Diencephalon (tissue), 1 donor: Measurements from ENCODE around the gene PSMA5. TPM values are rescaled to one million over a fixed set of nuclear protein-coding genes. Genes with fewer than 3 reads are reported as not detected.

ENCODE experiments used
- total RNA-seq: library from RNA; depleted of rRNA; stranded (reverse); fragments of >200 nt; gene quantifications from one replicate; pipeline ENCODE4 v1.2.3, GENCODE V29; 2014

The PSMA5 gene
- total RNA-seq, result 42.9 TPM

DNA sequence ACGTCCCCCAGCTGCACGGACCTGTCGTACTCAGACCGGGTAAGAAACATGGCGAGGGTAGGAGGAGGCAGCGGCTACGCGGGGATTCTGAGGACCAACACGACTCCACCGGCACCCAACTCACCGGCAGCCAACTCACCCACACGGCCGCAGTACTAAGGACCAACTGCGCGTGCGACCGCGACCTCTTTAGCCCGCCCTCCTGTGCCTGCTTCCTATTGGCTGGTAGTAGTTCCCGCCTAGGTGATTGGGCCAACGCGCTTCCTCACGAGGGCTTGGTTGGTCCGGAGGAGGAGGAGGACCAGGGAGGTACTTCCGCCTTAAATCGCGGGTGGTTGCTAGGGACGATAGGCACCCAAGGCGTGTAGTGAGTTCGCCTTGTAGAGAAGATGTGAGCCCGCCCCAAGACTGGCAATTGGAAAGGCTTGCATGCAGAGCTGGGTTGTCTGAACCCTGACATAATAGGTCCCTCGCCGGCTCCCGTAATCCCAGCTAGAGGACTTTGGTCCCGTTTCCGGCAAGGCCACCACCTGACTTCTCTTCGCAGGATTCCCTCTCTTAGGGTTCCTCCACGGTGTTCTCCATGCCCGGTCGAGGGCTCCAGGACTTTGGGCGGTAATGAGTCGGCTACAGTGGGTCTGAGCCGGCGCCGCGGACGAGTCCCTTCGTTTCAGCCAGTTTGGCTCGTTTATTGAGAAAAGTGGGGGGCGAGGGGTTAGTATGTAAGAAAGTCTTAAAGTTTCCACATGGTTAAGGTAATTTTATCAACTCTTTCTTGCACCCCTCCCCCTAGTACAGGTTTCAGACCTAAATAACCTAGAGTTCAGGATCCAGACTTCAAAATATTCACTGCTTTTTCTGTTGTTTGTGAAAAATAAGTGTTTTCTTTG lies at the start of gene PSMA5:
TSS of gene PSMA5 (minus strand) at position 168 of the 890 bp plus-strand sequence. CDS start at position 50, 118 bp downstream.

DNA sequence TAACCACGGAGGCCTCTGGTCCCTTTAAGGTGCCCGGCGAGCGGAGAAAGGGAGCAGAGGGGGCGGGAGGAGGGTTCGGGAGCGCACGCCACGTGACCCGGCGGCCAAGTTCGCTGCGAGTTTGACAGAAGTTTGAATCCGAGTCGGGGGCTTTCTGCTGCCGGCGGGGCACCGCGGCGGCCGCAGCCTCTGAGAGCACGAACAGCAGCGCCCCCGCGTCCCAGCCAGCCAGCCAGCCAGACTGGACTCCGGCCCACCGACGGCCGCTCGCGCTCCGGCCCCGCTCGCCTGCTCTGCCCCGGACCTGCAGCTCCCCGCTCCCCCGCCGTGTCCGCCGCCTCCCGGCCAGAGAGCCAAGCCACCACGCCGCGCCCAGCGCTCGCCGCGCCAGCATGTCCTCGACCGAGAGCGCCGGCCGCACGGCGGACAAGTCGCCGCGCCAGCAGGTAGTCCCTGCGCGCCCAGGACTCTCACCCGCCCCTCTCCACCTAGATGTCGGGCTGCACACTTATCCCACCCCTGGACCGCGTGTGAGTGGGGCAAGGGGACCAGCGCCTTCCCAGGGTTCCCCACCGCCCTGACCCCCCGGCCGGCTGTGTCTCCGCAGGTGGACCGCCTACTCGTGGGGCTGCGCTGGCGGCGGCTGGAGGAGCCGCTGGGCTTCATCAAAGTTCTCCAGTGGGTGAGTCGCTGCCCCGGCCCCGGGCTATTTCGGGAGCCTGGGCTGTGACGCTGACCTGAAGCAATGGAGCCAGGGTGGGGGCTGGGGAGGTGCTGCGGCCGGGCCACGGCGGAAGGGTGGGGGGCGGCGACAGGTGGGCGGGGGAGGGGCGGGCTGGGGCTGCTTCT lies 40.4 kb upstream of the PSMA5 start, which contains the start of gene SYPL2:
TSS of gene SYPL2 (plus strand) at position 95 of the 849 bp plus-strand sequence. CDS start at position 393, 298 bp downstream.

DNA sequence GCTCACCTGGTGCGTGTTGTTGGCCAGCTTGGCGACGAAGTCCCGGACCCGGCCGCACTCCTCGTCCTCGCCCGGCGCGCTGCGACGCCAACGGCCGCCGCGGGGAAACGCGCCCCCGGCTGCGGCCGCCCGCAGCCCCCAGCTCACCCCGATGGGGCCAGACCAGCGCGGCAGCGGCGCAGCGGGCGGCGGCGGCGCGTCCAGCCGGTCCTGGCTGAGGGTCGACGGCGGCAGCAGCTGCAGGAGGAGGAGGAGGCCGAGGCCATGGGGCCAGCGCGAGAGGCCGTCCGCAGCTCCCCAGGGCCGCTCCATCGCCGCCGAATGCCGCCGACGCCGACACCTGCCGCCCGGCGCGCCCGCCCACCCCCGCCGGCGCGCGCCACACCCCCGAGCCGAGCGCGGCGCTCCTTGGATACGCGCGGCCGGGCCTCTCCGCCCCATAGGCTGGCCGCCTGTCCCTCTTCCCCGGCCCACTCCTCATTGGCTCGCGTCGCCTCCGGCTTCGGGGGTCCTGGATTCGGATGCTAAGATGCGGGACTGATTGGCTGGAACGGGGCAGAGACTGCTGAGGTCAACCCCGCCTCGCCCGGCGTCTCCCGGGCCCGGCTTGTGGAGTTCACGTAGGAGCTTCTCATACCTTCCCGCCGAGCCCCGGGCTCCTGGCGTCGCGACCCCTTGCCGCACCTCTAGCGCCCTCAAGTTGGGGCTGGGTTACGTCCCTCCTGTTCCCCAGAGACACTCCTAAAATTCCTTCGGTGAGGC lies 28.5 kb downstream of the PSMA5 start, which contains the start of gene SORT1:
TSS of gene SORT1 (minus strand) at position 338 of the 762 bp plus-strand sequence. CDS start at position 312, 26 bp downstream.

Other genes with a start within 250 kb of the PSMA5 start
- 136 TPM for gene SARS1, start 212.5 kb downstream of the PSMA5 start, total RNA-seq
- gene CELSR2, start 176.9 kb downstream of the PSMA5 start, total RNA-seq, result 40.8 TPM
- 12.0 TPM for gene PSRC1, start 143.3 kb downstream of the PSMA5 start, total RNA-seq
- 0.23 TPM for gene MYBPHL, start 119.4 kb downstream of the PSMA5 start, total RNA-seq
- gene SORT1, start 28.5 kb downstream of the PSMA5 start, total RNA-seq, result 73.8 TPM
- not detected for gene SYPL2, start 40.1 kb upstream of the PSMA5 start, total RNA-seq
- 5.5 TPM for gene ATXN7L2, start 57.5 kb upstream of the PSMA5 start, total RNA-seq
- gene CYB561D1, start 67.6 kb upstream of the PSMA5 start, total RNA-seq, result 6.9 TPM
- gene AMIGO1, start 83.3 kb upstream of the PSMA5 start, total RNA-seq, result 16.6 TPM
- 17.8 TPM for gene GPR61, start 113.4 kb upstream of the PSMA5 start, total RNA-seq
- 12.9 TPM for gene GNAI3, start 122.2 kb upstream of the PSMA5 start, total RNA-seq
- gene GNAT2, start 193.2 kb upstream of the PSMA5 start, total RNA-seq, result not detected
- 70.8 TPM for gene AMPD2, start 193.4 kb upstream of the PSMA5 start, total RNA-seq
- 9.7 TPM for gene GSTM4, start 229.7 kb upstream of the PSMA5 start, total RNA-seq
- gene GSTM2, start 241.6 kb upstream of the PSMA5 start, total RNA-seq, result 33.0 TPM